SK-N-SH treated with all-trans-retinoic acid at 6 μM for 48 hours (cell line): ENCODE data around the gene TIAM2.

Experiments used
- ATAC-seq: fragments of 200-7000 bp; cut with Tn5 transposase; 3 replicates; pipeline ENCODE4 v1.9.1; 2020; ENCODE audit warnings: mild to moderate bottlenecking, moderate library complexity
- ARNTL ChIP-seq: fragments of 450-650 bp; formaldehyde crosslinking; IDR thresholded peaks from 2 replicates; pipeline ENCODE4 v1.5.0; 2020; ENCODE audit warnings: low read depth, mild to moderate bottlenecking, moderate library complexity, borderline replicate concordance
- BACH2 ChIP-seq: fragments of 250-450 bp; sonication (Bioruptor Pico); IDR thresholded peaks from 2 replicates; pipeline ENCODE4 v1.9.0; 2021; ENCODE audit warnings: mild to moderate bottlenecking, borderline replicate concordance
- CSDC2 ChIP-seq: fragments of 250-450 bp; sonication (Bioruptor Pico); IDR thresholded peaks from 2 replicates; pipeline ENCODE4 v1.5.0; 2020; ENCODE audit warnings: mild to moderate bottlenecking, moderate library complexity
- ESRRG ChIP-seq: fragments of 250-450 bp; sonication (Bioruptor Pico); IDR thresholded peaks from 2 replicates; pipeline ENCODE4 v1.6.1; 2021; ENCODE audit warnings: mild to moderate bottlenecking
- GLIS3 ChIP-seq: fragments of 250-450 bp; sonication (Bioruptor Pico); IDR thresholded peaks from 2 replicates; pipeline ENCODE4 v1.5.0; 2020; ENCODE audit warnings: mild to moderate bottlenecking, moderate library complexity
- ISL1 ChIP-seq: fragments of 250-450 bp; sonication (Bioruptor Pico); IDR thresholded peaks from 2 replicates; pipeline ENCODE4 v2.1.2; 2022; ENCODE audit warnings: mild to moderate bottlenecking, moderate library complexity
- OSR1 ChIP-seq: fragments of 250-450 bp; sonication (Bioruptor Pico); IDR thresholded peaks from 2 replicates; pipeline ENCODE4 v1.8.0; 2022; ENCODE audit warnings: moderate library complexity, mild to moderate bottlenecking, inconsistent platforms
- PPARA ChIP-seq: fragments of 250-450 bp; sonication (Bioruptor Pico); IDR thresholded peaks from 2 replicates; pipeline ENCODE4 v1.5.0; 2020; ENCODE audit warnings: mild to moderate bottlenecking, borderline replicate concordance
- RARB ChIP-seq: fragments of 250-450 bp; sonication (Bioruptor Pico); IDR thresholded peaks from 2 replicates; pipeline ENCODE4 v1.8.0; 2021; ENCODE audit warnings: mild to moderate bottlenecking, moderate library complexity
- SNAI2 ChIP-seq: fragments of 250-450 bp; sonication (Bioruptor Pico); IDR thresholded peaks from 2 replicates; pipeline ENCODE4 v1.5.0; 2020; ENCODE audit warnings: mild to moderate bottlenecking, moderate library complexity
- TCF4 ChIP-seq: fragments of 250-450 bp; sonication (Bioruptor Pico); IDR thresholded peaks from 2 replicates; pipeline ENCODE4 v1.8.0; 2021; ENCODE audit warnings: mild to moderate bottlenecking, moderate library complexity, borderline replicate concordance
- TOX ChIP-seq: fragments of 250-450 bp; sonication (Bioruptor Pico); IDR thresholded peaks from 2 replicates; pipeline ENCODE4 v1.8.0; 2021; ENCODE audit warnings: mild to moderate bottlenecking, moderate library complexity, borderline replicate concordance
- TSHZ2 ChIP-seq: fragments of 250-450 bp; sonication (Bioruptor Pico); IDR thresholded peaks from 2 replicates; pipeline ENCODE4 v1.5.0; 2020; ENCODE audit warnings: mild to moderate bottlenecking, moderate library complexity
- ZC3H10 ChIP-seq: fragments of 250-450 bp; sonication (Bioruptor Pico); IDR thresholded peaks from 2 replicates; pipeline ENCODE4 v1.5.1; 2021; ENCODE audit warnings: mild to moderate bottlenecking, moderate library complexity
- ZFP3 ChIP-seq: fragments of 250-450 bp; sonication (Bioruptor Pico); IDR thresholded peaks from 2 replicates; pipeline ENCODE4 v1.5.0; 2020; ENCODE audit warnings: mild to moderate bottlenecking, moderate library complexity
- ZFP30 ChIP-seq: fragments of 450-650 bp; formaldehyde crosslinking; IDR thresholded peaks from 2 replicates; pipeline ENCODE4 v1.5.0; 2022; ENCODE audit warnings: mild to moderate bottlenecking, moderate library complexity
- ZNF565 ChIP-seq: fragments of 450-650 bp; formaldehyde crosslinking; conservative IDR thresholded peaks from 2 replicates; pipeline ENCODE4 v1.5.0; 2020; ENCODE audit warnings: low read depth, mild to moderate bottlenecking, moderate library complexity
- ZNF70 ChIP-seq: fragments of 450-650 bp; formaldehyde crosslinking; IDR thresholded peaks from 2 replicates; pipeline ENCODE4 v1.5.0; 2020; ENCODE audit warnings: mild to moderate bottlenecking, moderate library complexity
- ZNF8 ChIP-seq: fragments of 450-650 bp; formaldehyde crosslinking; IDR thresholded peaks from 2 replicates; pipeline ENCODE4 v1.5.0; 2020; ENCODE audit warnings: mild to moderate bottlenecking, moderate library complexity
- TF ChIP-seq, protein P1 (sequence below): fragments of 250-450 bp; sonication (Bioruptor Pico); IDR thresholded peaks from 2 replicates; pipeline ENCODE4 v1.8.0; 2021; ENCODE audit warnings: low read depth, mild to moderate bottlenecking, moderate library complexity, borderline replicate concordance
- TF ChIP-seq, protein P2 (sequence below): fragments of 250-450 bp; sonication (Bioruptor Pico); IDR thresholded peaks from 2 replicates; pipeline ENCODE4 v1.5.1; 2020; ENCODE audit warnings: low read depth, mild to moderate bottlenecking, moderate library complexity
- TF ChIP-seq, protein P3 (sequence below): fragments of 250-450 bp; sonication (Bioruptor Pico); IDR thresholded peaks from 2 replicates; pipeline ENCODE4 v1.5.1; 2021; ENCODE audit warnings: mild to moderate bottlenecking, moderate library complexity
- TF ChIP-seq, protein P4 (sequence below): fragments of 250-450 bp; sonication (Bioruptor Pico); IDR thresholded peaks from 2 replicates; pipeline ENCODE4 v1.8.0; 2020; ENCODE audit warnings: mild to moderate bottlenecking, moderate library complexity, borderline replicate concordance

TIAM2 gene

DNA sequence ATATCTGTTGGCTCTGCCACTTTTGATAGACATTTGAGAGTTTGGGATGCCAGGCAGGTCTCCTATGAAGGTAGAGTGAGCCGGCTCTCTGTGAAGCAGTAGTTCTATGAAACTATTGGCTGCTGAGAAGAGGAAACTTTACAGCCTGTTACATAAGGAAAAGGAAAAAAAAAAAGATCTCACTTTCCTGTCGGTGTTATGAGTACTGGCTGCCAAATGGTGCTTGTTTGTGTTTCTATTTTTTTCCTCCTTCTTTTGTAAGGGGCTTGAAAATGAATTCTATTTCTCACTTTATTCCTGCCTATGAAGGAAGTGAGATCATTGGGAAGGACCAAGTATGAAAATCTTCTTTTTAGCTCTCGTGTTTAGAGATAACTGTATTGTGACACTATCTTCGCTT is 195.6 kb downstream of the TIAM2 start:
- ATAC-seq, result no peak
- TF ChIP-seq, protein P1, sequence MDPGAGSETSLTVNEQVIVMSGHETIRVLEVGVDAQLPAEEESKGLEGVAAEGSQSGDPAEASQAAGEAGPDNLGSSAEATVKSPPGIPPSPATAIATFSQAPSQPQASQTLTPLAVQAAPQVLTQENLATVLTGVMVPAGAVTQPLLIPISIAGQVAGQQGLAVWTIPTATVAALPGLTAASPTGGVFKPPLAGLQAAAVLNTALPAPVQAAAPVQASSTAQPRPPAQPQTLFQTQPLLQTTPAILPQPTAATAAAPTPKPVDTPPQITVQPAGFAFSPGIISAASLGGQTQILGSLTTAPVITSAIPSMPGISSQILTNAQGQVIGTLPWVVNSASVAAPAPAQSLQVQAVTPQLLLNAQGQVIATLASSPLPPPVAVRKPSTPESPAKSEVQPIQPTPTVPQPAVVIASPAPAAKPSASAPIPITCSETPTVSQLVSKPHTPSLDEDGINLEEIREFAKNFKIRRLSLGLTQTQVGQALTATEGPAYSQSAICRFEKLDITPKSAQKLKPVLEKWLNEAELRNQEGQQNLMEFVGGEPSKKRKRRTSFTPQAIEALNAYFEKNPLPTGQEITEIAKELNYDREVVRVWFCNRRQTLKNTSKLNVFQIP, result no peak
- TF ChIP-seq ZFP30 (CRISPR knock-in tag) (no peak), PPARA (no peak), ISL1 (no peak), TCF4 (no peak), SNAI2 (CRISPR knock-in tag) (no peak), CSDC2 (CRISPR knock-in tag) (no peak), BACH2 (CRISPR knock-in tag) (no peak), ZFP3 (CRISPR knock-in tag) (no peak), TOX (CRISPR knock-in tag) (no peak), ESRRG (CRISPR knock-in tag) (no peak), GLIS3 (CRISPR knock-in tag) (no peak), ARNTL (CRISPR knock-in tag) (no peak), OSR1 (no peak)
- TF ChIP-seq, protein P2, sequence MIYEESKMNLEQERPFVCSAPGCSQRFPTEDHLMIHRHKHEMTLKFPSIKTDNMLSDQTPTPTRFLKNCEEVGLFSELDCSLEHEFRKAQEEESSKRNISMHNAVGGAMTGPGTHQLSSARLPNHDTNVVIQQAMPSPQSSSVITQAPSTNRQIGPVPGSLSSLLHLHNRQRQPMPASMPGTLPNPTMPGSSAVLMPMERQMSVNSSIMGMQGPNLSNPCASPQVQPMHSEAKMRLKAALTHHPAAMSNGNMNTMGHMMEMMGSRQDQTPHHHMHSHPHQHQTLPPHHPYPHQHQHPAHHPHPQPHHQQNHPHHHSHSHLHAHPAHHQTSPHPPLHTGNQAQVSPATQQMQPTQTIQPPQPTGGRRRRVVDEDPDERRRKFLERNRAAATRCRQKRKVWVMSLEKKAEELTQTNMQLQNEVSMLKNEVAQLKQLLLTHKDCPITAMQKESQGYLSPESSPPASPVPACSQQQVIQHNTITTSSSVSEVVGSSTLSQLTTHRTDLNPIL (CRISPR knock-in tag), result no peak
- TF ChIP-seq, protein P3, sequence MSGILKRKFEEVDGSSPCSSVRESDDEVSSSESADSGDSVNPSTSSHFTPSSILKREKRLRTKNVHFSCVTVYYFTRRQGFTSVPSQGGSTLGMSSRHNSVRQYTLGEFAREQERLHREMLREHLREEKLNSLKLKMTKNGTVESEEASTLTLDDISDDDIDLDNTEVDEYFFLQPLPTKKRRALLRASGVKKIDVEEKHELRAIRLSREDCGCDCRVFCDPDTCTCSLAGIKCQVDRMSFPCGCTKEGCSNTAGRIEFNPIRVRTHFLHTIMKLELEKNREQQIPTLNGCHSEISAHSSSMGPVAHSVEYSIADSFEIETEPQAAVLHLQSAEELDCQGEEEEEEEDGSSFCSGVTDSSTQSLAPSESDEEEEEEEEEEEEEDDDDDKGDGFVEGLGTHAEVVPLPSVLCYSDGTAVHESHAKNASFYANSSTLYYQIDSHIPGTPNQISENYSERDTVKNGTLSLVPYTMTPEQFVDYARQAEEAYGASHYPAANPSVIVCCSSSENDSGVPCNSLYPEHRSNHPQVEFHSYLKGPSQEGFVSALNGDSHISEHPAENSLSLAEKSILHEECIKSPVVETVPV (CRISPR knock-in tag), result no peak

- no peak for ATAC-seq
- TF ChIP-seq BACH2 (CRISPR knock-in tag) (no peak), ZNF70 (CRISPR knock-in tag) (no peak), TSHZ2 (CRISPR knock-in tag) (no peak), PPARA (no peak), RARB (no peak), ZC3H10 (no peak), SNAI2 (CRISPR knock-in tag) (no peak), ISL1 (no peak), ARNTL (CRISPR knock-in tag) (no peak), OSR1 (no peak), ZFP30 (CRISPR knock-in tag) (no peak), ZNF565 (CRISPR knock-in tag) (no peak), ZFP3 (CRISPR knock-in tag) (no peak), ESRRG (CRISPR knock-in tag) (no peak), ZNF8 (CRISPR knock-in tag) (no peak)
- TF ChIP-seq, protein P2 (CRISPR knock-in tag), result no peak
- TF ChIP-seq, protein P4, sequence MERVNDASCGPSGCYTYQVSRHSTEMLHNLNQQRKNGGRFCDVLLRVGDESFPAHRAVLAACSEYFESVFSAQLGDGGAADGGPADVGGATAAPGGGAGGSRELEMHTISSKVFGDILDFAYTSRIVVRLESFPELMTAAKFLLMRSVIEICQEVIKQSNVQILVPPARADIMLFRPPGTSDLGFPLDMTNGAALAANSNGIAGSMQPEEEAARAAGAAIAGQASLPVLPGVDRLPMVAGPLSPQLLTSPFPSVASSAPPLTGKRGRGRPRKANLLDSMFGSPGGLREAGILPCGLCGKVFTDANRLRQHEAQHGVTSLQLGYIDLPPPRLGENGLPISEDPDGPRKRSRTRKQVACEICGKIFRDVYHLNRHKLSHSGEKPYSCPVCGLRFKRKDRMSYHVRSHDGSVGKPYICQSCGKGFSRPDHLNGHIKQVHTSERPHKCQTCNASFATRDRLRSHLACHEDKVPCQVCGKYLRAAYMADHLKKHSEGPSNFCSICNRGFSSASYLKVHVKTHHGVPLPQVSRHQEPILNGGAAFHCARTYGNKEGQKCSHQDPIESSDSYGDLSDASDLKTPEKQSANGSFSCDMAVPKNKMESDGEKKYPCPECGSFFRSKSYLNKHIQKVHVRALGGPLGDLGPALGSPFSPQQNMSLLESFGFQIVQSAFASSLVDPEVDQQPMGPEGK (CRISPR knock-in tag), result no peak
Measured at GRCh38 chr6:155193526-155193925, 198.4 kb downstream of the TIAM2 start.
